ACC112 (cell line): ENCODE data around the gene DDX23.
A peak's percentile ranks its signal among the peaks of the same experiment; 100 is the strongest.
"Not testable (repeated sequence)": the region's sequence is repeated elsewhere in the genome, so short reads cannot be mapped to it uniquely, and the experiment has no call there.

Experiments
- H2AFZ ChIP-seq: fragments of 200-600 bp; sonication (generic); one replicate; pipeline ENCODE4 v1.6.0; 2017; ENCODE audit warnings: antibody characterized with exemption, low read length; ENCODE audit not compliant: unreplicated experiment
- H3K27ac ChIP-seq: fragments of 200-600 bp; sonication (generic); 2 replicates; pipeline ENCODE4 v1.5.1; 2014; ENCODE audit warnings: low read depth, mild to moderate bottlenecking, antibody characterized with exemption, low read length, moderate library complexity
- H3K27me3 ChIP-seq: fragments of 200-600 bp; sonication (generic); 2 replicates; pipeline ENCODE4 v1.6.1; 2014; ENCODE audit warnings: mild to moderate bottlenecking, antibody characterized with exemption, low read length, moderate library complexity, mixed read lengths; ENCODE audit not compliant: insufficient read depth
- H3K36me3 ChIP-seq: fragments of 200-600 bp; sonication (generic); 2 replicates; pipeline ENCODE4 v1.6.1; 2016; ENCODE audit warnings: mild to moderate bottlenecking, antibody characterized with exemption, low read length, moderate library complexity, mixed read lengths; ENCODE audit not compliant: insufficient read depth
- H3K4me1 ChIP-seq: fragments of 200-600 bp; sonication (generic); one replicate; pipeline ENCODE4 v1.6.1; 2016; ENCODE audit warnings: low read length, mixed read lengths; ENCODE audit not compliant: insufficient read depth, unreplicated experiment, control insufficient read depth
- H3K4me3 ChIP-seq: fragments of 200-600 bp; sonication (generic); 2 replicates; pipeline ENCODE4 v1.5.1; 2014; ENCODE audit warnings: mild to moderate bottlenecking, low read depth, low read length
- H3K79me2 ChIP-seq: fragments of 200-600 bp; sonication (generic); one replicate; pipeline ENCODE4 v1.6.0; 2016; ENCODE audit warnings: low read length; ENCODE audit not compliant: control insufficient read depth, unreplicated experiment, insufficient read depth

The DDX23 gene

DNA sequence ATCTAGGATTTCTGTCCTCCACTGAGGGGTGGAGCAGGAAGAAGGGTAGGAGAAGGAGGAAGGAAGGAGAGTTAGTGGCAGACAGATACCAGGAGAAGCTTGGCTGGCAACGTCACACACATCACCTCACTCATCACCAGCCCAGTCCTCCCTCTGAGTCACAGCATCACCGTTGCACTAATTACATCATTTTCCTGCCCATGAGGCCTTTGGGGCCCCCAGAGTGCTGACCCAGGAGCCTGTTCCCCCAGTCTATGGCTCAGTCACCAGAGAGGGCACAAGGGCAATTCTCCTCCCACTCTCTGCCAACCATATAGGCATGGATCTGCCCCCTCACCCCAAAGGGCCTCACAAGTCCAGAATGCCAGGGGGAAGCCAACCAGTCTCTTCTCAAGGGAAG, 9.1 kb upstream of the DDX23 start:
- Histone ChIP-seq H3K36me3 (no peaks in the 10 kb centered on the region), H3K27ac (no peak overlapping the region), H3K4me3 (no peak overlapping the region), H3K27me3 (peaks cover 41% of the 10 kb centered on the region), H2AFZ (no peak overlapping the region), H3K4me1 (no peaks in the 10 kb centered on the region), H3K79me2 (no peaks in the 10 kb centered on the region)

- H3K4me3 ChIP-seq, H3K36me3 ChIP-seq, H3K27ac ChIP-seq, H3K79me2 ChIP-seq, H2AFZ ChIP-seq, H3K4me1 ChIP-seq: not testable (repeated sequence)
- H3K27me3 ChIP-seq, result peaks cover 39% of the 10 kb centered on the region
Measured at GRCh38 chr12:48860236-48860635, 8.3 kb upstream of the DDX23 start.

GRCh38 chr12:48859607-48860006, 7.6 kb upstream of the DDX23 start:
- H2AFZ ChIP-seq, result no peak overlapping the region
- H3K4me3 ChIP-seq, result no peak overlapping the region
- H3K79me2 ChIP-seq, result no peaks in the 10 kb centered on the region
- H3K36me3 ChIP-seq, result no peaks in the 10 kb centered on the region
- no peaks in the 10 kb centered on the region for H3K4me1 ChIP-seq
- peaks cover 32% of the 10 kb centered on the region for H3K27me3 ChIP-seq
- no peak overlapping the region for H3K27ac ChIP-seq

- Histone ChIP-seq H3K4me3 (no peak overlapping the region), H3K27ac (no peak overlapping the region), H3K79me2 (no peaks in the 10 kb centered on the region), H2AFZ (no peak overlapping the region), H3K27me3 (peaks cover 17% of the 10 kb centered on the region), H3K4me1 (peaks cover under 1% of the 10 kb centered on the region), H3K36me3 (no peaks in the 10 kb centered on the region)
Measured at GRCh38 chr12:48858043-48858442, 6.1 kb upstream of the DDX23 start.

DNA sequence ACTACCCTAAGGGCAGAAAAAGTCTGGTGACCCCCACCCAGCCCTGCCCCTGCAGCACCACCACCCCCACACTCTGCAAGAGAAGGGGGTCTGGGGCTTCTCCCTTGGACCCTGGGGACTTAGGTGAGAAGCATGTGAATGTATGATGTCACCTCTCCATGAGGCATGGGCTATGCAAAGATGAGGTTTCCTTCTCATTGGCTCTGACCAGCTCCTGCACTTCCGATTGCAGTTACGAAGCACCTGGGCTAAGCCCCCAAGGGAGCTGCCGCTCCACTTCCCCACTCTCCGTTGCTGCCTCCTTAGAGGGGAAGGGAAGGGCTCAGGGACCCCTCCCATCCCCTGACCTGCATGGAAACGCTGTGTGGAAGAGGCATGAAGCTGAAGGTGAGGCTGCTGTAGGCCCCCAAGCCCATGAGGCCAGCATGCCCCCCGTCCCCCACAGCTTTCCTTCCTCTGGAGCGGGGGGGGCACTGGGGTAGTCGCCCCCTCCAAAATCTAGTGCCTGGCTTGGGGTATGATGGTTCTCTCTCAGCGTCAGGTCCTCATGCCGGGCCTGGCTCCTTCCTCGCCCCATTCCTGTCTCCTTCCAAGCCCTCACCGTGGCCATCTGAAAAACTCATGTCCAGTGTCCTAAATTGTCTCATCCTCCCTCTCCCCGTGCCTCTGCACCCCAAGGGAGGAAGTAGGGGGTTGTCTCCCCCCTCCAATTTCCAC, 5.5 kb upstream of the DDX23 start:
- H2AFZ ChIP-seq, result no peak overlapping the region
- no peak overlapping the region for H3K27ac ChIP-seq
- no peaks in the 10 kb centered on the region for H3K36me3 ChIP-seq
- no peak overlapping the region for H3K4me3 ChIP-seq
- H3K79me2 ChIP-seq, result peaks cover 3% of the 10 kb centered on the region
- H3K4me1 ChIP-seq, result peaks cover 7% of the 10 kb centered on the region
- peaks cover 11% of the 10 kb centered on the region; the same call in 1 of the 2 replicates for H3K27me3 ChIP-seq

DNA sequence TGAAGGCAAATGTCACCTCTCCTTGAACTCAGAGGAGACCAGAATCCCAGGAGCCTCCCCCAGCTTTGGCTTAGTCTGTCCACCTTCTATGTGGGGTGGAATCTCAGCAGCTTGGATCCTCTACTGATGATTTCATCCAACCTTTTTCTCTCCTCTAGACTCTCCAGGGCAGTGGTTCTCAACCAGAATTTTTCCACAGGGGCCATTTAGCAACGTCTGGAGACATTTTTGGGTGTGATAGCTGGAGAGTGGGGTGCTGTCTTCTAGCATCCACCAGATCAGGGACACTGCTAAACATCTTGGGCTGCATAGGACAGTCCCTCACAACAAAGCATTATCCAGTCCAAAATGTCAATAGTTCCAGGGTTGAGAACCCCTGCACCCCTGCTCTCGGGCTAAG, 4.4 kb upstream of the DDX23 start:
- no peak overlapping the region for H2AFZ ChIP-seq
- 0 out of 2 replicates have a peak, but pooled peaks cover under 1% of the 10 kb centered on the region for H3K27me3 ChIP-seq
- H3K4me1 ChIP-seq, result peaks cover 8% of the 10 kb centered on the region
- peaks cover 10% of the 10 kb centered on the region for H3K79me2 ChIP-seq
- H3K27ac ChIP-seq, result no peak overlapping the region
- H3K4me3 ChIP-seq, result no peak overlapping the region
- no peaks in the 10 kb centered on the region for H3K36me3 ChIP-seq

- H3K4me1 ChIP-seq, result peaks cover 17% of the 10 kb centered on the region
Measured at GRCh38 chr12:48854932-48855331, 3.0 kb upstream of the DDX23 start.

GRCh38 chr12:48854488-48854887, 2.5 kb upstream of the DDX23 start:
- H3K4me3 ChIP-seq, result no peak overlapping the region
- peaks cover 29% of the 10 kb centered on the region for H3K79me2 ChIP-seq
- H3K27me3 ChIP-seq, result no peaks in the 10 kb centered on the region
- no peak overlapping the region for H3K27ac ChIP-seq
- no peak overlapping the region for H2AFZ ChIP-seq
- H3K4me1 ChIP-seq, result peaks cover 17% of the 10 kb centered on the region
- no peaks in the 10 kb centered on the region for H3K36me3 ChIP-seq

More at GRCh38 chr12:48854932-48855331, 3.0 kb upstream of the DDX23 start:
- not testable (repeated sequence) for H2AFZ ChIP-seq, H3K4me3 ChIP-seq, H3K27ac ChIP-seq, H3K27me3 ChIP-seq, H3K36me3 ChIP-seq
- H3K79me2 ChIP-seq, result peaks cover 24% of the 10 kb centered on the region

DNA sequence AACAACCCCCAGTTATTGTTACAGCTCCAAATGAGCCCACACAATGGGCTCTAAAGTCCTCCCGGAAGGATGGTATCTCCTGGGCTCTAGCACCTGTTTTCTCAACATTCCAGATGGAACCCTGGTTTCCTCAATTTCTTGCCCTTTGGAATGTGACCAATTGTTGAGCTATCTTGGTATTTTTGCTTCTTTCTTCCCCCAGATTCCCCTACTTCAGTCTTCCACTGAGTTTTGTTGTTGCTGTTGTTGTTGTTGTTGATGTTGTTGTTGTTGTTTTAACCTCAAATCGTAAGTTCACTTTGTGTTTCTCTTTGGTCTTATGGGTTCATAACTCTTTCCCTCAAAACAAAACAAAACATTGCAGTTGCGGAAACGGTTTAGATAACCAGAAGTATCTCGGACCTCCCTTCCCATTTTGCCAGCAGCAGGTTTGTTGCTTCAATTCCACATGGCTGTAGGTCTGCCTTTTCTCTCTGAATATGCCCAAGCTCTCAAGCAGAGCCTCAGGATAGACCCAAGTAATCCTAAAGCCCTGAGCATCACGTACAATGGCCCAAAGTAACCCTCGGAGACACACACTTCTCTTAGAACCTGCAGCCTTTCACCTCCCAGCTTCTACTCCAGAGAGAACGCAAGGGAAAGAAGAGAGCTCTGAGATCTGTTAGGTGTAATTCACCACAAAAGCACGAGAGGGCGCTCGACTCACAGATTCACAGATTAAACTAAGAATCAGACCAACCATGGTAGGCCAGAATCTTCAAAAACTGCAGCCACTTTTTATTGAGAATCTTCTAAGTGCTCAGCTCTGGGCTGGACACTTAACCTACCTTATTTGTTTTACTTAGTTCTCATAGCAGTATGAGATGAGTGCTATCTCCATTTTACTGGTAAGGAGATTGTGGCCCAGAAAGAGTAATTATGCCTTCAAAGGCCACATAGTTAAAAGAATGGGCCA, 1.0 kb upstream of the DDX23 start:
- Histone ChIP-seq H3K79me2 (peaks cover 43% of the 10 kb centered on the region), H3K36me3 (no peaks in the 10 kb centered on the region), H3K4me1 (peaks cover 17% of the 10 kb centered on the region), H2AFZ (peak overlapping the region; percentile 99), H3K27ac (no peak overlapping the region), H3K4me3 (peak overlapping the region; percentile 100), H3K27me3 (no peaks in the 10 kb centered on the region)

DNA sequence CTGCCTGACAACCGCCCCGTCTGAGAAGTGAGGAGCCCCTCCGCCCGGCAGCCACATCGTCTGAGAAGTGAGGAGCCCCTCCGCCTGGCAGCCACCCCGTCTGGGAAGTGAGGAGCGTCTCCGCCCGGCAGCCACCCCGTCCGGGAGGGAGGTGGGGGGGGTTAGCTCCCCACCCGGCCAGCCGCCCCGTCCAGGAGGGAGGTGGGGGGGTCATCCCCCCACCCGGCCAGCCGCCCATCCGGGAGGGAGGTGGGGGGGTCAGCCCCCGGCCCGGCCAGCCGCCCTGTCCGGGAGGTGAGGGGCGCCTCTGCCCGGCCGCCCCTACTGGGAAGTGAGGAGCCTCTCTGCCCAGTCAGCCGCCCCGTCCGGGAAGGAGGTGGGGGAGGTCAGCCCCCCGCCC, 9.9 kb downstream of the DDX23 start:
- H3K27me3 ChIP-seq, H3K27ac ChIP-seq, H3K4me3 ChIP-seq, H3K4me1 ChIP-seq, H2AFZ ChIP-seq: not testable (repeated sequence)
- H3K36me3 ChIP-seq, result peaks cover 25% of the 10 kb centered on the region
- H3K79me2 ChIP-seq, result peaks cover 13% of the 10 kb centered on the region
